Coronary artery (tissue), 2 donors: Measurements from ENCODE around the gene OR6V1.

Source experiments
- DNase-seq: peaks from one replicate; pipeline ENCODE4 v3.0.0-alpha.2; 2017; ENCODE audit warnings: low spot score
- H3K27ac ChIP-seq, 2 donors: fragments of 200-600 bp; sonication (generic); one replicate each; pipeline ENCODE4 v1.5.1; 2016 to 2019
- H3K4me3 ChIP-seq: fragments of 200-600 bp; sonication (generic); 2 replicates; pipeline ENCODE4 v1.5.1; 2016; ENCODE audit warnings: mild to moderate bottlenecking, moderate library complexity
- TF ChIP-seq, protein P1 (sequence below): fragments of 200-600 bp; sonication (generic); IDR thresholded peaks from one replicate; pipeline ENCODE4 v1.5.1; 2019; ENCODE audit warnings: antibody characterized with exemption

The OR6V1 gene

DNA sequence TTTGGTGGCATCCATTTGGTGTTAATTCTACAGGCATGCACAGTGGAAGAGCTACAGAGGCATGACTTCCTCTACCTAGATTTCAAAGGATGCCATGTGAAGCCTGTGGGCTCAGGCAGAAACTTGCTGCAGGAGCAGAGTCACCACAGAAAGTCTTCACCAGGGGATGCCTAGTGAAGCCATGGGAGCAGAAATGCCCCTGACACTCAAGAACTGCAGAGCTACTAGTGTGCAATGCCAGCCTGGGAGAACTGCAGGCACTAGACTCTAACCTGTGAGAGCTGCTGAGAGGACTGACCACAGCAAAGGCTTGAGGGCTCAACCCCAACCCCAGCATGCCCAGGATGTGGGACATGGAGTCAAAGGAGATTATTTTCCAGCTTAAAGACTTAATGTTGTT lies 29.1 kb upstream of the OR6V1 start:
- Histone ChIP-seq H3K27ac (no peak overlapping the region), H3K4me3 (no peak overlapping the region)
- DNase-seq, result no peak
- TF ChIP-seq, protein P1, sequence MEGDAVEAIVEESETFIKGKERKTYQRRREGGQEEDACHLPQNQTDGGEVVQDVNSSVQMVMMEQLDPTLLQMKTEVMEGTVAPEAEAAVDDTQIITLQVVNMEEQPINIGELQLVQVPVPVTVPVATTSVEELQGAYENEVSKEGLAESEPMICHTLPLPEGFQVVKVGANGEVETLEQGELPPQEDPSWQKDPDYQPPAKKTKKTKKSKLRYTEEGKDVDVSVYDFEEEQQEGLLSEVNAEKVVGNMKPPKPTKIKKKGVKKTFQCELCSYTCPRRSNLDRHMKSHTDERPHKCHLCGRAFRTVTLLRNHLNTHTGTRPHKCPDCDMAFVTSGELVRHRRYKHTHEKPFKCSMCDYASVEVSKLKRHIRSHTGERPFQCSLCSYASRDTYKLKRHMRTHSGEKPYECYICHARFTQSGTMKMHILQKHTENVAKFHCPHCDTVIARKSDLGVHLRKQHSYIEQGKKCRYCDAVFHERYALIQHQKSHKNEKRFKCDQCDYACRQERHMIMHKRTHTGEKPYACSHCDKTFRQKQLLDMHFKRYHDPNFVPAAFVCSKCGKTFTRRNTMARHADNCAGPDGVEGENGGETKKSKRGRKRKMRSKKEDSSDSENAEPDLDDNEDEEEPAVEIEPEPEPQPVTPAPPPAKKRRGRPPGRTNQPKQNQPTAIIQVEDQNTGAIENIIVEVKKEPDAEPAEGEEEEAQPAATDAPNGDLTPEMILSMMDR, result no peak

DNA sequence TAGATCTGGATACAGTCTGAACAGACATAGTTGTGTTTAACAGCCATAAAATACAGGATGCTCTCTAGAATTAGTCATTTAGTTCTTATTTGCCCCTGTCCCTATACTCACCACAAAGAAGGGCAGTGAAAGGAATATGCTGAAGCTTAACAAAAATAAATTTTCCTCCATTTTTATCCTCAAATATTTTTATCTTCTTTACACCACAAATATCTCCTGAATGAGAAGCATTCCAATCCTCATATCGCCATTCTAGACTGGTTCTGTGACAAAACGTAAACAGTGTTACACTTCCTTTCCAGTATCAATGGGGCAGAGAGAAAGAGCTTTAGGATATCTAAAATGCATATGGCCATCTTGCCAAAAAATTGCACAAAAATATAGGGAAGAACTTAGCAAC lies 26.8 kb upstream of the OR6V1 start:
- no peak for DNase-seq
- H3K27ac ChIP-seq, result no peak overlapping the region
- TF ChIP-seq, protein P1, result no peak
- H3K4me3 ChIP-seq, result no peak overlapping the region

DNA sequence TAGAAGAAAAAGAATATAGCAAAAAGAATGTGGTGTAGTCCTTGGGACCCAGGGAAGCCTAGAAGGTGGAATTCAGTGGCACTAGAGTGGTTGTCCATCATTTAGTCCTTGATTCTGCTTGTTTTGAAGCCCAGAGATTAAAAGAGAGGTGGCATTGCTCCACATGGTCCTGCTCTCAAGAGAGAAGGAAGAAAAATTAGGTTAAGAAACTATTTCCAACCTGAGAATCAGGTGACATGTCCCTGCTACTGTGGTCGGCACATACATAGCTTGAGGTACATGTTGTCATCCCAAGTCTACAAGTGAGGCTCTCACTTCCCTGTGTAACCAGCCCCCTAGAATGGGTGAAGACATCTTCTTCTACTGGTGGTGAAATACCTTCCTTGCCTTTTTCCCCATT lies 25.1 kb upstream of the OR6V1 start, which contains the start of gene OR9A2:
Gene OR9A2 (minus strand): TSS at position 101 of the 400 bp plus-strand sequence. CDS start 0 bp downstream, at position 101.
- no peak within 1 kb of the TSS for H3K4me3 ChIP-seq
- TF ChIP-seq, protein P1, result no peak
- H3K27ac ChIP-seq, result no peak within 1 kb of the TSS
- DNase-seq, result no peak

DNA sequence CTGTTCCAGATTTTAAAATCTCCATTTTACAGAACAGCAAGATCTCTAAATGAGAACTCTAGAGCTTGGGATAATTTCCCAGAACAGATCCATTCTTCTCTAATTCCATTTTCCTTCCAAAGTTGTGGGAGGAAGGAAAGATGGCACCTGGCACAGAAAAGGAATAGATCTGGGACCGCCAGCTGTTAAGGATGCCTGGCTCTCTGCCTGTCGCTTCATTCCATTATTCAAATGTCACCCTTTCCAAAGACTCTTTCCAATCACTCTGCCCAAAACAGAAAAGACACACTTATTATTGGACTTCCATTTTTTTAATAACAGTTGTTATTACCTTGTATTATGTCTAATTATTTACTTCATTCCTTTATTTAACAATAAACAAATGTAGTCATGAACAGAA lies 24.5 kb upstream of the OR6V1 start:
- DNase-seq, result no peak
- Histone ChIP-seq H3K27ac (no peak overlapping the region), H3K4me3 (no peak overlapping the region)
- TF ChIP-seq, protein P1, result no peak

DNA sequence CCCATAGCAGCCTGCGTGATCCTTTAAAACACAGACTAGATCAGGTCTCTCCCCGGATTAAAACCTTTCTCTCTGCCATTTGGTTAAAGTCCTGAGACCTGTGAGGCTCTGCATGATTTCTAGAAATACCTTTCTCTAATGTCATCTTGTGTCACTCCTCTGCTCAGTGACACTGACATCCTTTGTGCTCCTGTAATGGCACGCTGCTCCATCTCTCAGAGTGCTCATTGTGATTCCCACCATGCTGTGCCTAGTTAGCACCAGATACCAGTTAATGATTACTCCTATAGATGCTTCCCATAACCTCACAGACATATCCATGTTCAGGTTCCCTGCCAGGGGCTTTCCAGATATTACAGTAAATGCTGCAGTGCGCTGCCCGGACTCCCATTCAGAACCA lies 13.5 kb upstream of the OR6V1 start:
- no peak overlapping the region for H3K4me3 ChIP-seq
- H3K27ac ChIP-seq, result no peak overlapping the region
- TF ChIP-seq, protein P1, result no peak
- DNase-seq, result no peak

DNA sequence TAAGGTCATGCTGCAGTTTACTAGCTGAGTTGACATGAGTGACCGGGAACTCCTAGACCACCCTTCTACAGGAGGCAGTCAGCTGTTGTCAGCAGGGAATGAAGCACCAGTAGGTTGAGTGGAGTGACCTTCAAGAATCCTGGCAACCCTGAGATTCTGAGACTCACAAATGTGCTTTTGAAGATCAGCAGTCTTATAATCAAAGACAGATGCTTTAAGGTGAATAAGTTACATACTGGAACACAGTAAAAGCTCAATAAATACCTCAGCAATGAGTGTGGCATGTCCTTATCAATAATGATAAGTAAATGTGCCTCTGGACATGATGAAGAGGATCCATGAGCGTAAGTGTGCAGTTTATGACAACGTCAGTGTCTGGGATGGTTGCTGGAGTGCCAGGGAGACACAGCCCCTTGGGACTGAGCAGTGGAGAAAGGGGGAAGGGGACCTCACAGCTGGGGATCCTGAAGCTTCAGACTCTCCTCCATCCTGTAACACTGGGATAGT lies 11.9 kb upstream of the OR6V1 start:
- TF ChIP-seq, protein P1, result no peak
- no peak for DNase-seq
- H3K27ac ChIP-seq, result no peak overlapping the region

DNA sequence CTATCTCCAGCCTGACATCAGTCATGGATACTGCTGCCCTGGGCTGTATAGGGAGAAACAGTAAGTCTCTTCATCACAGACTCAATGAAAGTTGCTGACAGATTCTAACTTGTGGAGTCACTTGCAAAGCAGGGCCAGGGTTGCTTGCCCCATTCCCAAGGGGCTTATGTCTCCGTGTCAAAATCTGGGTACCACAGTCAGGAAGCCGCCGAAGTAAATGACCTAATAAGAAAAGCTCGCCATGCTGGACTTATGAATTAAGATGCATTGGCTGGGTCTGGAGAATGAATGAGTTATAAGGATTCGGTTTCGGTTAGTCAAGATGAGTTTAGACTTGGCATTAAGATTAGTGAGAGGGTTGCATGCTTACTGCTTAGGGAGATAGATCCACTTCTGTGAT lies 10.8 kb upstream of the OR6V1 start:
- Histone ChIP-seq H3K4me3 (no peak overlapping the region), H3K27ac (no peak overlapping the region)
- DNase-seq, result no peak
- TF ChIP-seq, protein P1, result no peak

More for the DNA sequence above, 11.9 kb upstream of the OR6V1 start:
- H3K4me3 ChIP-seq, result no peak overlapping the region
